HG03159 (cell line): Measurements from ENCODE around the gene ATXN10.

Experiments
- ATAC-seq: cut with Tn5 transposase; IDR thresholded peaks from one replicate; pipeline ENCODE4 v1.9.1; 2021; ENCODE audit warnings: mild to moderate bottlenecking, moderate library complexity; ENCODE audit not compliant: unreplicated experiment

The ATXN10 gene

DNA sequence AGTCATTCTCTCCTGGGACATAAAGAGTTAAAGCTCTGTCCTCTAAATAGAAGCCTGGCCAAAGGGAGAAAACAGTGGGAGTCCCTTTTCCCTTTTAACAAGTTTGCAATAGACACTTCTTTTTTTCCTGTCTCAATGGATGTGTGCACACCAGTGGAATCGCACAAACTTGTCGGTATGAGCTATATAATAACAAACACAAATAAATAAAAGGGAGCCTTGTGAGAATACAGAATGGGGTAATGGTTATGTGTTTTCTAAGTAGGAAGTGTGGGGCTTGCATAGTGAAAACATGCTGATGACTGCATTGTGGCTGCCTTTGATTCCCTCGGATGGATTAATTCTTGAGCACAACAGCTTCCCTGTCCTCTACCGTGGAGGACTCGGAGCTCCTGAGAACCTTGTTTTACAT, 173.4 kb downstream of the ATXN10 start:
- ATAC-seq, result no peak

DNA sequence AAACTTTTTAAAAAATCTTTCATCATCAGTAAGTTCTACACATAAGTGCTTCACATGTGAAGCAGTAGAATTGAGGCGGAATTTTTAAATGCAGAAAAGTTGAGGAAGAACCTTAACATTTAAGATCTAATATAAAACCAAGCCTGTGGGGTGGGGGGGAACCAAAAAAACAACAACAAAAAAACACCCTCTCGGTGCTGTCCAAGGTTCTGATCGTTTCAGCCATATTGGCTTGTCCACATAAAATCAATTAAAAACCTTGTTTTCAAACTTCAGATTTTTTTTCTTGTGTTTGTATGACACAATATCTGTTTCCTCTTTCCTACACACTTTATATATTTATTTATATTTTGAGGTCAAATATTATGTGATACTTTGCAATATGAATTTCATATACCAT, 175.3 kb downstream of the ATXN10 start:
- no peak for ATAC-seq

DNA sequence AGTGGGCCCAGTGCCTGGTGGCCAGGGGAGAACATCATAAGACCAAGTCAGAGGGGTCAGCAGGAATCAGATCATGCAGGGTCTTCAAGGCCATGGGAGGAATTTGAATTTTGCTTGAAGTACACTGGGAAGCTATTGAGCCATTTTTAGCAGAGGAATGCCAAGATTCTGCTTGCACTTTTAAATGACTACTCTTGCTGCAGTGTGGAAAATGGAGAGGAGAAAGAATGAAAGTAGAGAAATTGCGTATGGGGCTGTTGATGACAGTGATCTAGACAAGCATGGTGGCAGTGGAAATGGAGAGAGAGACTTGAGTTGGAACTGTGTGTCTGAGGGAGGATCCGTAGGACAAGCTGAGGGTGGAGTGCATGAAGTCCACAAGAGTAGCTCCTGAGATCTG, 177.3 kb downstream of the ATXN10 start:
- ATAC-seq, result no peak

DNA sequence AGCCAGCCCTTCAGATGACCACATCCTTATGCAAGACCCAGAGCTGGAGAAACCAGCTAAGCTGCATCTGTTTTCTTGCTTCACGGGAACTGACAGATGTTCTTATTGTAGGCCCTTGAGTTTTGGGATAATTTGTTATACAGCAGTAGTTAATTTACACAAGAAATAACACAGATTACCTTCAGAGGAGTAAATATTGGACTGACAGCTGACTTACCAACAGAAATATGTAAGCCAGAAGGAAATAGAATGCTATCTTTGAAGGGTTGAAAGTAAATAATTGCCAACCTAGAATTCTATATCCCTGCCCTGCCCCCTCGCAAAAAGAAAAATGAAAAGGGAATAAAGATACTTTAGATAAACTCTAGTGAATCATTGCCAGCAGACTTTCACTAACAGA, 181.2 kb downstream of the ATXN10 start:
- ATAC-seq, result no peak

DNA sequence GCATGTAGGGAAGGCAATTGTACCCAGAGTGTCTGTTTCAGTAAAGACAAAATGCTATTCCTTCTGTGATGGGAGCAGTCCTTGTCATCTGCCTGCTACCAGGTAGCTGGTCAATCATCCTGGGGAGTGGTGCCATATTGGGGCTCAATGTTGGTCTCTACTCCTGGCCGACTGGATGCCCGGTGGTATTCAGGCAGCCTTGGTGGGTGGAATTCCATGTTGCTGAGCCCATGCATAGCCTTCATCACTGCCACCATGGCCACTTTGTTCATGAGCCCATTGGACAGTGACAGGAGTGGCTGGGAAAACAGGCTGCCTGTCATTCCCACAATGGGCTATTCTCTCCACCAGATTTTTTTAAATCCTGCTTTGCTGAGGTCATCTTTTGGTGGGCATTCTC, 184.3 kb downstream of the ATXN10 start:
- ATAC-seq, result no peak

DNA sequence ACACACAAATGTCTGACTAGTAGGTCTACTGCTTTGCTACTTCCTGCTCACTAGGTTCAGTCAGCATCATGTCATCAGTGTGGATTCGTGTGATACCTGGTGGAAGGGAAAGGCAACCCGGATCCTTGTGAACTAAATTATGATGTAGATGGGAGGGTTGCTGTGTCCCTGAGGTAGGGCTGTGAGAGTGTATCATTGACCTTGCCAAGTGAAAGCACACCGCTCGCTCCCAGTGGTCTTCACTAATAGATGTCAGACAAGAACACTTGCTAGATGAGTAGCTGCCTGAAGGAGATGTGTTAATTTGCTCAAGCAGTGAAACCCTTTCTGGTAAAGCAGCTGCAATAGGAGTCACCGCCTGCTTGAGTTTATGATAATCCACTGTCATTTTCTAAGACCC, 185.9 kb downstream of the ATXN10 start:
- no peak for ATAC-seq

DNA sequence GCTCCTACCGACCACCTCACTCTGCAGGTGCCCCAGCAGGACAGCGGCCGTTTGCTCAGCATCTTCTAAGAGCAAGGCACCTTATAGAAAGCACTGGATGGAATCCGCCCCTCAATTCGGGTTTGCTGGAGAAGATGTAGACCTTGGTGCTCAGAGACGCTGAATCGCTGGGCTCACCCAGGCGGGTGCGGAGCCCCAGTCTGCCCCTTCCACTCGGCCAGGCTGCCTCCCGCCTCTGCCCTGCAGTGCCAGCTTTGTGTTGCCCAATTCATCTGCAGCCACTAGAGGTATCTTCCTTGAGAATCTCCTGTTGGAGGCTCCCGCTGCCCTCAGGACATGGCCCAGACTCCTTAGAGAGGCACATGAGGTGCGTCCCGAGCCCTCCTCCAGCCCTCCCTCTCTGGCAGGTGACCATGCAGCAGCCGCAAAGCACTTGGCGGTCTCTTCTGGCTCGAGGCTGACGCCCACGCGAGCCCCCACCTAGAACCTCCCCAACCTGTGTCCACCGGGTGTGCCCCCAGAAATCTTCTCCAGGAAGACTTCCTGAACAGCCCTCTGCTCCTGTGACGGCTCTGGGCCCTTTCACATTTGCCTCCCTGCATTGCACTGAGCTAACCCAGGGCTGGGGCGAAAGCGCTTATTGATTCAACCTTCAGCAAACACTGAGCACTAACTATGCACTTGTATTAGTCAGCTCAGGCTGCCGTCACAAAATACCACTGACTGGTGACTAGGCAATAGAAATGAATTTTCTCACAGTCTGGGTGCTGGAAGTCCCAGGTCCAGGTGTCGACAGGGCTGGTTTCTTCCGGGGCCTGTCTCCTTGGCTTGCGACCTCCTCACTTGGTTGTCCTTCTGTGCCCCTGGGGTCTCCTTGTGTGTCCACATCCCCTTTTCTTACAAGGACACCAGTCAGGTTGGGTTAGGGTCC, 187.9 kb downstream of the ATXN10 start:
- no peak for ATAC-seq

DNA sequence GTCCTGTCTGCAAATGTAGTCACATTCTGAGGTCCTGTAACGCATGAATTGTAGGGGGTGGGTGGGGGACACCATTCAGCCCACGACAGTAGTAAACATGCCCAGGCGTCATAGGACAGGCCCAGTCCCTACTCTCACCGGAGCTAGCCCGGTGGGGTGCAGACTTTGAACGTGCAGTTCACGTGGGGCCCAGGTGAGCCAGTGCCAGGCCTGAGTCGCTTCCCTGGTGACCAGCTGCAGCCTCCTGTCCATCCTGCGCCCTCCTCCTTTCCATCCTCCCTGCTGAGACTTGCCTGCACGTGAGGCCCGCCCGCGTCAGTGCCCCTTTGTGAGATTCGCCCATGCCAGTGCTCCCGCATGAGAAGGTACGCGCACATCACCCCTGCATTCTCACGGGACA, 188.6 kb downstream of the ATXN10 start:
- no peak for ATAC-seq

DNA sequence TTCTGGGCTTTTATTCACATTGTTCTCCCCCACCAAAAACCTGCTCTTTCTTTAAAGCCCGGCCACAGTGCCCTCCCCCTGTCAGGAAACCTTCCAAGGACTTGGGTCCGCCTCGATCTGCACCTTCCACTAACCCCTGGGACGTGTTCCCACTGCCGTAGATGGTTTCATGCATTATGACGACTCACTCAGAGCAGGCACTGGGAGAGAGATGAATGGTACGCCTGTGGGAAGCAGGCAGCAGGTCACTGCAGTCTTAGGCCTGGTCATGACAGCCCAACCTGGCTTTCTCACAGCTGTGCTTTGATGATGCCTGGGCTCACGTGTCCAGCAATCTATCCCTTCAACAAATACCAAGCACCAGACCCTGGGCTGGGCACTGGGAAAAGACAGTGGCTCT, 189.6 kb downstream of the ATXN10 start:
- no peak for ATAC-seq

DNA sequence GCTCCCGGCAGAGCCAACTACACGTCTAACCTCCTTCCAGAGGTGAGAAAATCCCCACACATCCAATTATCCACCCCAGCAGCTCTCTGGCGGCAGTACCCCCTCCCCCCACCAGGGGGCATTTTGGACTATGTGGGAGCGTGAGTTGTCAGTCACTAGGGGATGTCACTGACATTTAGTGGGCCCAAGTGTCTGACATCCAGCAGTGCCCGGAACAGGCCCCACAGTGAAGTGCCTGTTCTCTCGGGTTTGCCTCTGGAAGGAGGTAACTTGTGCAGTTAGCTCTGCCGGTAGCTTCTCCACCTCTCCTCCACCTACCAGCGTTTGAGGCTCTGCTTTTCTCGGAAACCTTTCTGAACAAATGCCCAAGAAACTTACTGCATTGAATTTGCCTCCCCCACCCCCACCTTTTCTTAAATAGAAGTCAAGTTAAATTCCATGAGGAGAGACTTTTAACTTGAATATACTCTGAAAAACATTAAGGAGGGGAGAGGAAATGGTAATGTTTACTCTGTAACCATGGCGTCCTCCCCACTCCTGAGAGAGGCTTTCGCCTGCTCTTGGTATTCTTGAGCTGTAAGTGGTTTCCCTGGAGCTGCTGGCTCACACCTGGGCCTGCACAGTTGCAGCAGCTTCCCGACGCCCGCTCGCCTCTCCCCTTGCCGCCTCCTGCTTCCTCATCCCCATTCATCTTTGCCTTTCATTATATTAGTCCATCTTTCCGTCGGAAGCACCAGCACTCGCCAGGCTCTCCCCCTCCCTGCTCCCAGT, 192.5 kb downstream of the ATXN10 start:
- ATAC-seq, result no peak

DNA sequence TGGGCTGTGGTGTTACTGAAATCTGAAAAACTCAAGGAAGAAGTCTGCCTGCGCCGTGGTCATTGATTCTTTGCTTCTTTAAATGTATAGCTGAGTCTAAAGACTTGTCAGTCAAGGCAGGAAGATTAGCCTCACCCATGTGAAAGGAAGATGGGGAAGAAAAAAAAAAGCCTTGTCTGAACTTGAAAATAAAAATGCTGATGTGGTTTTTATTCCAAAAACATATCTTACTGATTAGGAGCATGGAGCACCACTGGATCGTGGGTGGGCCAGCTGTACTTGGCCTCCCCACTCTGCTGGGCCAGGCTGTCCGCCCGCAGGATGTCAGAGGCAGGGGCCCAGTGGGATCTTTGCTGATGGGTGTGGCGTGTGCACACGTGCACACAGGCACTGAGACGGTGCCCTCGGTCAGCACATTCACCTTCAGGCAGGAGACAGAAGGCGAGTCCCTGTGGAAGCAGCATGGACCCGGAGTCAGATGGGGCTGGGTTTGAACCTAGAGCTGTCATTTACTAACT, 193.4 kb downstream of the ATXN10 start:
- ATAC-seq, result no peak

DNA sequence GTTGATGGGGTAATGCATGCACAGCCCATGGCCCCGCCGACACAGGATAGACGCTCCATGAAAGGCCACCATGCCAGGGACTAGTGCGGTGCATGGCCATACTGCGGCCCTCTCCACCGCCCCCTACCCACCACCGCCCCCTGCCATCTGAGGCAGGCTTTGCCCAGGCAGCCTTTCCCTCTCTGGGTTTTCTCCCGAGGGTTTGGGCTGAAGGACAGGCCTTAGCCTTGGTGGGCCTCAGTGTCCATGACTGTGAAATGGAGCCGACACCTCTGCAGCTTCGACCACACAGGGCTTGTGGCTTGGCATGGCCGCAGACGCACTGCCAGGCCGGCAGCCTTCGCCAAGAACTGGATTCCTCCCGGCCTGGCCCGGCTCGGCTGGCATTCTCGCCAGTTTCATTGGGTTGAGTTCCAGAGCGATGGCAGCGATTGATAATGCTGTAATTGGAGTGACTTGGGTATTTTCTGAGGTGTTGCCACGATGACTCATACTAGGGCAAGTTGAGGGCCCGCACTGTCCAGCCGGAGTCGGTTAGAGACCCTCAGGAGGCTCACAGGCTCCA, 194.0 kb downstream of the ATXN10 start:
- ATAC-seq, result no peak

DNA sequence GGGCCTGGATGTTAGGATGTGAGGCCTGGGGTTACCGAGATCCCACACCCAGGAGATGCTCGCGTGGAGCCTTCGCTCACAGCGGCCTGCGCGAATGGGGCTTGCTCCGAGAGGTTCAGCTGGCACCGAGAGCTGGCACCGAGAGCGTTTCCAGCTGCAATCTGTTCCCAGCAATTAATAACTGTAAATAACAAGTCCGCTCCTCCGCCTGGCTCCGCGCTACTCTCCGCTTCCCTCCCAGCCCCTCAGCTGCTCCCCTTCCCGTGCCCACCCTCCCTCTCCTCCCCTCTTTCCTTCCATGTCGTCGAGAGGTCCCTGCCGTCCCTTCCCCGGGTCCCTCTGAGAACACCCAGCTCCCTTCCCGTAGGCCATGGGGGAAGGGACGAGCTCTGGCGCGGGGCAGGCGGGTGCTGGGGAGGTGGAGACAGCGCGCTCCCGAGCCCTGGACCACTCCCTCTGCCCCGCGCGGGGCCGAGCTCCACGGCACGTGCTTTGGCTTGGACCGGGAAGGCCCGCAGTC, 194.6 kb downstream of the ATXN10 start:
- no peak for ATAC-seq

DNA sequence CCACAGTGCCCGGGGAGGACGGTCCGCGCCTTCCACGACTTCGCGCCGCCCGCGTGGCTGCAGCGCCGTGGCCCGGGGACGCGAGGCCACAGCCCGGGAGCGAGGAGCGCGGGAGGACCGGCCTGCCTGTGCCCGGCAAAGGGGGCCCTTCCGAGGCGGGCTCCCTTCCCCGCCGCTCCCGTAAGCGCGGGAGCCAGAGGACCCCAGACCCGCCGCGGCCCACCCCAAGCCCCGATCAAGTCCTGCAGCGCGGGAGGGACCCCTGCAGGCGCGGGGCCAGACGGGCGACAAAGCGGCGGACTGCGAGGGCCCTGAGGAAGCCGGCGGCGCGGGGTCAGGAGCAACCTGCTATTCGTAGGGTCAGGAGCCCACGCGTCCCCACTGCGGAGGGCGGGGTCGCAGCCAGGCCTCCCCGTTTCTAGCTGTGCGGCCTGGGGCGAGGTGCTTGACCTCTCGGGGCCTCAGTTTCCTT, 195.0 kb downstream of the ATXN10 start:
- ATAC-seq, result no peak

DNA sequence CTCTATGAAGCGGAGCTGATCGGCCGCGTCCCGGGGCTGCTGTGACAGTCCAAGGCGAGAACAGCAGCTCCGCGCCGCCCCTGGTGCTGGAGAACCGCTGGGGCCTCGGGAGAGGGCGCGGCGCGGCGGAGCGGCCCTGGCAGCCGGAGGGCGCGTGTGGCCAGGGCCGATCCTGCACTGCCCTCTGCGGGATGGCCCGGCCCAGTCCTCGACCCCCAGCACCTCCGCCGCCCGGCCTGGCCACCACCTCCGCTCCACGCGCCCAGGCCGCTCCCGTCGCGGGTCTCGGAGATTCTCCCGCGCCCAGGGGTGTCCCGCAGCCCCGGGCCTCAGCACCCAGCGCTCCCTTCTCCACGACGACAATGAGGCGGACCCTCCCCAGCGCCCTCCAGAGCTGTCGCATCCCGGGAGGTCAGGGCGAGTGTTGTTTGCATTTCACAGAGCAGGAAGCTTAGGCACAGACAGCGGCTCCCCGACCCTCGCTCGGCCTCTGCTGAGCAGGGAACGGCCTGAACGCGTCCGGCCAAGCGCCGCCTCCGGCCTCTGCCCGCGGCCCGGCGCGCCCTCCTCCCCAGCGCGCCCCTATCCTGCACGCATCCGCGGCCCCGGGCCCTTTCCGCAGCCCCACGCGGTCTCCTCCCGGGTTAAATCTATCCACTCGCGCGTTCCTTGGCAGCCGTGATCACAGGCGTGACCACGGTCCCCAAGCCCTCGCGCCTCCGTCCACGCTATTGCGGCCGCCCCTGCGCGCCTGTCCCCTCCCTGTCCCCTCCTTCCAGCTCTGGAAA, 195.7 kb downstream of the ATXN10 start:
- no peak for ATAC-seq

DNA sequence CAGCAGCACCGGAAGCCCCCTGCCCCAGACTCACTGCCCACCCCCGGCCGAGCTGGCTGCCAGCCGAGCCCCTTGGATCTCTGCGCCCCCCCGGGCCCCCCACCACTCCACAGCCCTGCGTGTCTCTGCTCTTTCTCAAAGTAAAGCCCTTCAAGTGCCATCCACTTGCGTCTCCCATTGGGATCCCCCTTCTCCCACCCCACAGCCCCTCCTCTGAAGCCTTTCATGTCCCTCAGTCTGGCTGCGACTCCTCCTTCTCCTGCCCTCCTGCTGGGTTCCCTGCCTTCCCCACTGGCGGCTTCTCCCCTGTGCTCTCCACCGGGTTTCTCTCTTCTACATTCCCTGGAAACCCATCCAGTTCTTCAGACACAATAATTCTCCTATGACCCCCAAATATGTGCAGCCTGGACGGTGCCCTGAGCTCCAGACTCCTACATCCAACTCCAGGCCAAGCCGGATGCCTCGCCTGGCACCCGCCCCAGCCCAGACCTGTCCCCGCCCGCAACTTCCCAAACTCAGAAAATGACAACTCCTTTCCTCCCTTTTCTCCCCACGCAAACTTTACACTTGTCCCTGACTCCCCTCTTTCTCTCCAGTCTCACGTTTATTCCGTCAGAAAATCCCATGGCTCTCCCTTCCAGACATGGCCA, 196.4 kb downstream of the ATXN10 start:
- ATAC-seq, result no peak

DNA sequence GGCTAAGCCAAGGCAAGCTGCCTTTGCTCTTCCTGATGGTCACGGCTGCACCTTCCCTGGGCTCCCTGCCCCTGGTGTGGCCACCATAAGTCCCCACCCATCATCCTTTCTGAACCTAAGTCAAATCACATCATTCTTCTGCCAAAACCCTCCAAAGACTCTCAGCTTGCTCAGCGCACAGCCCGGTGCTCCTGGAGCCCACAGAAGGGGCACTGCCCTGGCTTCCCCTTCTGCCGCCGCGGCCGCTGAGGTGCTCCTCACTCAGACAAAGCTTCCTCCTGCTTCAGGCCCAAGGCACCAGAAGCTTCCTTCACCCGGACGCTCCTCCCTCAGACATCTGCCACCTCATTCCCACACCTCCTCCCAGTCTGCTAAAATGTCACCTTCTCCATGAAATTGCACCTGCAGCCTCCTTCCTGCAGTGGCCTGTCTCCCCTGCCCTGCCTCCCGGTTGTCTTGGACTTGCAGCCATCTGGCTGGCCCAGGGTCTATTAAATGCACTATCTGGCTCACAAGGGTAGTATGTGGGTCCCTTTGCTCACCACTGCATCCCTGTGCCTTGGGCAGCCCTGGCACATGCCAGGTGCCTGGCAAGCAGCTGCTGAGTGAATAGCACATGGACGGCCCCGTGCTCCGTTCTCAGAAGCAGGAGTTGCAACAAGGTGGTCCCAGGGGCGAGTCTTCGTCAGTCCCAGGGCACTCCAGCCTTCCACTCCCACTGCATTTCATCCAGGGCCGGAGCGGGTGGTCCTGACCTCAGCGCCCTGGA, 197.1 kb downstream of the ATXN10 start:
- no peak for ATAC-seq

DNA sequence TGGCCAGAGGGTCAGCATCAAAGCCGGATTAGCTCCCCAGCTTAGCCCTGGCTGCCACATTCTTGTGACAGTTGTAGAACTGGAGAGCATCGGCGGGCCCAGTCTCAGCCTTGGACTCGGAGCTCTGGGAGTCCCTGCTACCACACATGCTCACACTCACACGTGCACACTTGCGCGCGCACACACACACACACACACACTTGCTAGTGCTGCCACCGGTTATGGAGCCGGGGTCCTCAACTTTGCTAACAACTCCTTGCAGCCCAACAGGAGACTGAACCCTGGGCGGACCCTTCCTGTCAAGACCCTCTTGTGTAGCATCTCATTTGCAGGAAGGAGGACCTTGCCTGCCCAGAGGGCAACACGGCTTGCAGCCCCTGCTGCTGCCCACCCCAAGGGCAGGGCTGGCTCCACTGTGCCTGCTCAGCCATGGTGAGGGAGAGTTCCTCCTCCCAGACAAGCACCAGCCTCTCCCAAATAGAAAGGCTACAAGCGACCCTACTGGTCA, 197.8 kb downstream of the ATXN10 start:
- ATAC-seq, result no peak

DNA sequence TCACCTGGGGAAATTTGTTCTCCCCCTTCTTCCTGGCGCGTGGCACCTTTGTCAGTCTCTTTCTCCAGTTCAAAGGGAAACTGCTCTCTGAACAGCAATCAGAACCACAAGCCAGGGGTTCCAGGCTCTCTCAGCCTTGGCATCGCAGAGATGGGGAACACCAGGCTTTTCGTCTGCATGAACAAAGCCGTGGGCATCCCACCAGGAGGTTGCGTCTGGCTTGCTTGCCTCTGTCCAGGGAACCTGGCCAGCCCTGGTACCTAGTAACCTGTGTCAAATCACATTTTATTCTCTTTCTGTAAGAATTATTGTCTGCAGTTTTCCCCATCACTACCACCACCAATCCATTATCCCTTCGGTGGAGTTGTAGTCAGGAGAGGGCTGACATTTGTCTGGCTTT, 198.4 kb downstream of the ATXN10 start:
- ATAC-seq, result no peak
